ENCODE results near the gene ZC3H13.

The ZC3H13 gene

DNA sequence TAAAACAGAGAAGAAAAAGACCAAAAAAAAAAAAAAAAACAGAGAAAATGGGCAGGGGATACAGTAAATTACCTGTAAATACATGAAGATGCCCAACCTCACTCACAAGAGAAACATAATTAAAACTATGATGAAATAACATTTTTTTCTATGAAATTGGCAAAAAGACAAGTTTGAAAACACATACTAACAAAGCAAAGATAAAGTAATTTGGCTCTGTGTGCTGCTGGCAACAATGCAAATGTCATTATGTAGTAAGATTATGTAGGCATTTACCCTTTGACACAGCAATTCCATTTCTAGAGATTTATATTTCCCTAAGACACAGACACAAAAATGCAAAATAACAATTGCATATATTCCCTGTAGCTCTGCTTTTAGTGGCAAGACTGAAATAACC is 20.2 kb downstream of the ZC3H13 start:
- TF ChIP-seq CTCF (IDR thresholded peaks at IDR 0.05; ENCODE audit: insufficient read depth, low read length) = no peak
- no peak for TF ChIP-seq GABPA (IDR thresholded peaks at IDR 0.05; ENCODE audit: low read depth)
- TF ChIP-seq, protein P1, sequence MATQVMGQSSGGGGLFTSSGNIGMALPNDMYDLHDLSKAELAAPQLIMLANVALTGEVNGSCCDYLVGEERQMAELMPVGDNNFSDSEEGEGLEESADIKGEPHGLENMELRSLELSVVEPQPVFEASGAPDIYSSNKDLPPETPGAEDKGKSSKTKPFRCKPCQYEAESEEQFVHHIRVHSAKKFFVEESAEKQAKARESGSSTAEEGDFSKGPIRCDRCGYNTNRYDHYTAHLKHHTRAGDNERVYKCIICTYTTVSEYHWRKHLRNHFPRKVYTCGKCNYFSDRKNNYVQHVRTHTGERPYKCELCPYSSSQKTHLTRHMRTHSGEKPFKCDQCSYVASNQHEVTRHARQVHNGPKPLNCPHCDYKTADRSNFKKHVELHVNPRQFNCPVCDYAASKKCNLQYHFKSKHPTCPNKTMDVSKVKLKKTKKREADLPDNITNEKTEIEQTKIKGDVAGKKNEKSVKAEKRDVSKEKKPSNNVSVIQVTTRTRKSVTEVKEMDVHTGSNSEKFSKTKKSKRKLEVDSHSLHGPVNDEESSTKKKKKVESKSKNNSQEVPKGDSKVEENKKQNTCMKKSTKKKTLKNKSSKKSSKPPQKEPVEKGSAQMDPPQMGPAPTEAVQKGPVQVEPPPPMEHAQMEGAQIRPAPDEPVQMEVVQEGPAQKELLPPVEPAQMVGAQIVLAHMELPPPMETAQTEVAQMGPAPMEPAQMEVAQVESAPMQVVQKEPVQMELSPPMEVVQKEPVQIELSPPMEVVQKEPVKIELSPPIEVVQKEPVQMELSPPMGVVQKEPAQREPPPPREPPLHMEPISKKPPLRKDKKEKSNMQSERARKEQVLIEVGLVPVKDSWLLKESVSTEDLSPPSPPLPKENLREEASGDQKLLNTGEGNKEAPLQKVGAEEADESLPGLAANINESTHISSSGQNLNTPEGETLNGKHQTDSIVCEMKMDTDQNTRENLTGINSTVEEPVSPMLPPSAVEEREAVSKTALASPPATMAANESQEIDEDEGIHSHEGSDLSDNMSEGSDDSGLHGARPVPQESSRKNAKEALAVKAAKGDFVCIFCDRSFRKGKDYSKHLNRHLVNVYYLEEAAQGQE (IDR thresholded peaks at IDR 0.05; ENCODE audit: insufficient replicate concordance, low read depth) = no peak
- TF ChIP-seq SPI1 (IDR thresholded peaks at IDR 0.05; ENCODE audit: borderline replicate concordance, low read depth) = no peak
- no peak for TF ChIP-seq POLR2AphosphoS5 (IDR thresholded peaks at IDR 0.05; ENCODE audit: low read depth)
- Histone ChIP-seq H3K4me3 (replicated peaks; ENCODE audit: insufficient read depth, low read length) (no peak overlapping the region), H3K27me3 (ENCODE audit: insufficient read depth, poor library complexity, severe bottlenecking) (no peaks in the 10 kb centered on the region), H3K27ac (replicated peaks) (no peak overlapping the region)
- no peak for DNase-seq (ENCODE audit: low read depth in 1 of 2, low spot score in 1 of 2)

GRCh38 chr13:46031581-46032263 is 20.8 kb downstream of the ZC3H13 start:
- no peak overlapping the region for H3K27ac ChIP-seq (replicated peaks)
- TF ChIP-seq GABPA (IDR thresholded peaks at IDR 0.05; ENCODE audit: low read depth) = no peak
- TF ChIP-seq POLR2AphosphoS5 (IDR thresholded peaks at IDR 0.05; ENCODE audit: low read depth) = no peak
- no peak for TF ChIP-seq SPI1 (IDR thresholded peaks at IDR 0.05; ENCODE audit: borderline replicate concordance, low read depth)
- TF ChIP-seq, protein P1 (IDR thresholded peaks at IDR 0.05; ENCODE audit: insufficient replicate concordance, low read depth) = no peak
- no peak for TF ChIP-seq CTCF (IDR thresholded peaks at IDR 0.05; ENCODE audit: insufficient read depth, low read length)
- no peak overlapping the region for H3K4me3 ChIP-seq (replicated peaks; ENCODE audit: insufficient read depth, low read length)
- no peak for DNase-seq (ENCODE audit: low read depth in 1 of 2, low spot score in 1 of 2)
- no peaks in the 10 kb centered on the region for H3K27me3 ChIP-seq (ENCODE audit: insufficient read depth, poor library complexity, severe bottlenecking)

DNA sequence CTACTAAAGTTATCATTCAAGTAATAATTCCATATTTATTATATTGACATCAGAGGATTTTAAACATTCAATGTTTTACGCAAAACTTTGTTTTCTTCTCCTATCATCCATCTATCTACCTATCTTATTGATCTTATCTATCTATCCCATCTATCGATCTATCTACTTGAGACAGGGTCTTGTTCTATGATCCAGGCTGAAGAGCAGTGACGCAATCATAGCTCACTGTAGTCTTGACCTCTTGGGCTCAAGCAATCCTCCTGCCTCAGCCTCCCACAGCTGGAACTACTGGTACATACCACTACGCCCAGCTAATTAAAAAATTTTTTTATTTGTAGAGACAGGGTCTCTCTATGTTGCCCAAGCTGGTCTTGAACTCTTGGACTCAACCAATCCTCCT is 27.4 kb downstream of the ZC3H13 start:
- no peaks in the 10 kb centered on the region for H3K27me3 ChIP-seq (ENCODE audit: insufficient read depth, poor library complexity, severe bottlenecking)
- DNase-seq (ENCODE audit: low read depth in 1 of 2, low spot score in 1 of 2) = no peak
- TF ChIP-seq GABPA (IDR thresholded peaks at IDR 0.05; ENCODE audit: low read depth) = no peak
- TF ChIP-seq CTCF (IDR thresholded peaks at IDR 0.05; ENCODE audit: insufficient read depth, low read length) = no peak
- TF ChIP-seq, protein P1 (IDR thresholded peaks at IDR 0.05; ENCODE audit: insufficient replicate concordance, low read depth) = no peak
- TF ChIP-seq POLR2AphosphoS5 (IDR thresholded peaks at IDR 0.05; ENCODE audit: low read depth) = no peak
- no peak for TF ChIP-seq SPI1 (IDR thresholded peaks at IDR 0.05; ENCODE audit: borderline replicate concordance, low read depth)
- H3K4me3 ChIP-seq (replicated peaks; ENCODE audit: insufficient read depth, low read length) = no peak overlapping the region
- no peak overlapping the region for H3K27ac ChIP-seq (replicated peaks)
